Activated T-helper 2 cell treated with anti-CD3 and anti-CD28 coated beads, Interferon-gamma antibody, Interleukin-2, Interleukin-4, amounts not matched to agents 10 μg/mL and 5 μg/mL and 100 μg/mL, durations not matched to agents 14 hours and 24 hours and 36 hours (primary cell): ENCODE measurements around the gene VCAN. TPM values are rescaled to one million over a fixed set of nuclear protein-coding genes. Genes with fewer than 3 reads are reported as not detected.

ENCODE experiments used
- DNase-seq: peaks from one replicate; pipeline ENCODE4 v3.0.0; 2021; ENCODE audit warnings: low spot score
- H3K27ac Mint-ChIP-seq: one replicate; pipeline ENCODE4 v1.8.0; 2021; ENCODE audit warnings: mixed read lengths
- H3K27me3 Mint-ChIP-seq: one replicate; pipeline ENCODE4 v1.8.0; 2021; ENCODE audit warnings: low read depth, mixed read lengths
- H3K36me3 Mint-ChIP-seq: one replicate; pipeline ENCODE4 v1.8.0; 2021; ENCODE audit warnings: low read depth, mixed read lengths
- H3K4me1 Mint-ChIP-seq: one replicate; pipeline ENCODE4 v1.8.0; 2021; ENCODE audit warnings: low read depth, mixed read lengths
- H3K4me3 Mint-ChIP-seq: one replicate; pipeline ENCODE4 v1.8.0; 2021; ENCODE audit warnings: low read depth, mild to moderate bottlenecking, moderate library complexity, mixed read lengths
- H3K9me3 Mint-ChIP-seq: one replicate; pipeline ENCODE4 v1.8.0; 2021; ENCODE audit warnings: mixed read lengths
- intact Hi-C: fragments of 100-400 bp; cut with micrococcal nuclease; formaldehyde crosslinking; loops from one replicate; pipeline ENCODE4 v1.15.1; 2023
- total RNA-seq: library from RNA; stranded (reverse); gene quantifications from 2 replicates; pipeline ENCODE4 v1.2.3, GENCODE V29; 2022

VCAN gene
- total RNA-seq, 1 donor from 2014 or later: not detected

DNA sequence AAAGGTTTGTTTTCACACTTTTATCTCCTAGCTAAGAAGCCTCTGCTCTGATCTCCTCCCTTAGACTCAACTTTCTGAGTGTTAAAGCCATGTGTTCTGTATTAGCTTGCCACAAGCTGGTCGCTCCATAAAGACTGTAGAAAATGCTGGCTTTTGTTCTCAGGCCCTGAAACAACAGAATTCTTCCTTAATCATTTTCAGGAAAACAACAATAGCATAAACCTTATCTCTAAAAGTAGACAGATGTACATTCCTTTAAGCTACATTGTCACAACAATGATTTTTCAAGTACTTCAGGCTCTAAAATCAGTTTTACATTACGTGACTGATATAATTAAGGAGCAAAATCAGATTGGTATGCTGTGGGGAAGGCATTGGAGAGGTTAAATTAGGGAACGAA is 41.9 kb downstream of the VCAN start:
- no peak for DNase-seq
- intact Hi-C loops: no loop called here
- Mint-ChIP-seq H3K27me3 (peaks cover 2% of the 10 kb centered on the region), H3K27ac (no peak overlapping the region), H3K4me1 (no peaks in the 10 kb centered on the region), H3K36me3 (no peaks in the 10 kb centered on the region), H3K4me3 (no peak overlapping the region), H3K9me3 (no peaks in the 10 kb centered on the region)

DNA sequence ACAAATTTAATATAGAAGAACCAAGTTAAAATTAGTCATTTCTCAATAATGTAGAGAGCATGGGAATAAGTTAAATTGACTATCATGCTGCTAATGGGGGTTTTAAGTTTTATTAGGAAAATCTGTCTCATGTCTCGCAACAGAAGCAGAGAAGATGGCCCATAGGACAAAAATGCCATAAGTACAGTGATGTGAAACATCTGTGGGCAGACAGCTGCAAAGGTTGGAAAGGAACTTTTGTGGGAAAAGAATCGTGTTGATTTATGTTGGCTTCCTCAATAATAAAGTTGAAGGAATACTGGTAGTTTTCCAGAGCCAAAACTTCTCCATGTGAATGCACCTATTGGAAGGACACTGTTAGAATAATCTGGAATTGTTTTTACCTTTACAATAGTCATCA is 44.8 kb downstream of the VCAN start:
- intact Hi-C loops: no loop called here
- no peaks in the 10 kb centered on the region for H3K36me3 Mint-ChIP-seq
- no peak overlapping the region for H3K4me3 Mint-ChIP-seq
- no peak for DNase-seq
- peaks cover 2% of the 10 kb centered on the region for H3K27me3 Mint-ChIP-seq
- no peak overlapping the region for H3K27ac Mint-ChIP-seq
- H3K9me3 Mint-ChIP-seq: no peaks in the 10 kb centered on the region
- H3K4me1 Mint-ChIP-seq: no peaks in the 10 kb centered on the region

DNA sequence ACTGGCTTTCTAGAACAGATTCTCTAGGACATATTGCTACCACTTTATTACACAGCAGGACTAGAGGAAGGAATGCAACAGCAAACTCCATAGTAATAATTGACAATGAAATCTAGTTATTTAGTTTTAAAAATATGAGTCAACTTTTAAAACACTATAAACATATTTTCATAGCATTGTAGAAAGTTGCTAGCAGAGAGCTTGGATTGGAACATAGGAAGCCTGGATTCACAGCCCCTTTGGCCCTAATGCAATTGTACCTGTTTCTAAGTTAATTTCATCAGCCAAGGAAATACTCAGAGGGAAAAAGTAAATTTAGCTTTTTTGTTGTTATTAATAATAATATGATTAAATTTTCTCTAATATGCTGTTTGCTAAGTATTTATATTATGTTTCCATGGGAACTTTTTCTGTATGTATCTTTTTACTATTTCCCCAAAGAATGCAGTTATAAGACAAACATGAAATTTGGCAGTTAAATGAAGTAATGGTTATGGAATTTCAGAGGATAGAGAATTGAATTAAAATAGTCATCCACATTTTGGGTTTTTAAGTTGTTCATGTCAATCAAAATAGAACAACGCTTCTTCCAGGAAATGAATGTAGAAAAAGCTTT is 45.6 kb downstream of the VCAN start:
- DNase-seq: no peak
- Mint-ChIP-seq H3K36me3 (no peaks in the 10 kb centered on the region), H3K27me3 (peaks cover 2% of the 10 kb centered on the region), H3K4me1 (no peaks in the 10 kb centered on the region), H3K9me3 (no peaks in the 10 kb centered on the region), H3K27ac (no peak overlapping the region), H3K4me3 (no peak overlapping the region)
- intact Hi-C loops: no loop called here

DNA sequence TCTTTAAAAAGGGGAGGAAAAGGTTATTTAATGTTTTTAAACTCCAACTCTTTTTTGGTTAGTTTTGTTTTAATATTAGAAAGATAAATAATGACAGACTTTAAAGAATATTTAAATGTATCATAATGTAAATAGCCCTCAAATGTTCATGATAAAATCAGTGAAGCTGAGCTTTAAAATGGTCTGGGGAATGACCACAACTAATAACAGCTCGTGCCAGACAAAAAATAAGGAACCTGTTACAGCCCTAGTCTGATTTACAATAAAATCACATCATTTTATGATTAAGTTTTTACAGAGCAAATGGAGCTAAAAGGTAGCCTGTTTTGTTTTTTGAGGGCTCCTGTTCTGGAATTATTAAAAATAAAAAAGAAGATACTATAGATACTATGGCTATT is 46.1 kb downstream of the VCAN start:
- intact Hi-C loops: no loop called here
- no peak for DNase-seq

DNA sequence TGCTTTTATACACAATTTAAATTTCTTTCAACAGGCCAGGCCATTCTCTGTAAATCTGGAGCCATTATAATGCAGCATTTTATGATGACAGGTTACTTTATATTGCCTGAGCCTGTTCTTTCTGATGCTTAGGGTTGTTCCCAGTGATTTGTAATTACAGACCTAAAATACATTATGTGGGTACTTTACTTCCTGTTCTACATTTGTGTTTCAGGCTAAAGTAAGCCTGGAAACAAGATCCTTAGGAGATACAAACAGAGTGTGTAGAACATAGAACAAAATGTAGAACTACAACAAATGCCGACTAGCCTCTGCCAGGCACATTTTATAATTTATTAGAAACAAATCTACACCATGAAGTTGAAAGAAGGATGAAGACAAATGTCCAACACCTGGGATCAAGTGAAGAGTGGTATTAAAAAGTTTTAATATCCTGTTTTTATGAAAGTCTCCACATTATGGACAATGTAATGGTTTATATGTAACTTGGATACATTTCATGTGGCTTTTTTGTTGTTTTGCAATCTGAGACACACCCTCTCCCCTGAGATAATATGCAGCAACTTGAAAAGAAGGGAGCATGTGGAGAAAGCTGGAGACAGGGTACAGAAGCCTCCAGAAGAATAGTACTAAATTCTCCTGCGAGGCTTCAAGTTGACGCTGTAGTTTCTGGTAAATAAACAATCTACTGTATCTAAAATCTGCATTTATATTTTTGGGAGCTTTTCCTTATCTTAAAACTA is 46.9 kb downstream of the VCAN start:
- Mint-ChIP-seq H3K27ac (no peak overlapping the region), H3K27me3 (peaks cover 2% of the 10 kb centered on the region), H3K36me3 (no peaks in the 10 kb centered on the region), H3K4me3 (no peak overlapping the region), H3K9me3 (no peaks in the 10 kb centered on the region), H3K4me1 (no peaks in the 10 kb centered on the region)
- no peak for DNase-seq
- intact Hi-C loops: no loop called here

More for the DNA sequence above, 46.1 kb downstream of the VCAN start:
- no peaks in the 10 kb centered on the region for H3K36me3 Mint-ChIP-seq
- peaks cover 2% of the 10 kb centered on the region for H3K27me3 Mint-ChIP-seq
- no peaks in the 10 kb centered on the region for H3K9me3 Mint-ChIP-seq
- no peaks in the 10 kb centered on the region for H3K4me1 Mint-ChIP-seq
- no peak overlapping the region for H3K27ac Mint-ChIP-seq
- no peak overlapping the region for H3K4me3 Mint-ChIP-seq

DNA sequence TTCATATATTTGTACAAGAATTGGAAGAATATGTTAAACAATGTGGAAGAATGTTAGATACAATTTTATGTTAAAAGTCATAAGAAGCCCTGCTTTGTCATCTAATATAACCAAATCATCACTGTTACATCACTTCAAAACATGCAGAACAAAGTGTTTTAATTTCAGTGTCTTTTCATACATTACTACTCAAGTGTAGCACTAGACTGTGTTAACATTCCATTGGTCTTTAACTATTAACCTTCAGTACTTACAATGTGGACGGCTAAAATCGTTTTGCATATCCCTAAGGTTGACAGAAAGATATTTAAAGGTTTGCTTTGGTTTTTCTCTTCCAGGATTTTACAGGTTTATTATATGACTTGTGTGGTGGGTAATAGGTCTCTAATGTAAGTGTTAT is 50.9 kb downstream of the VCAN start:
- Mint-ChIP-seq H3K27me3 (no peaks in the 10 kb centered on the region), H3K27ac (no peak overlapping the region), H3K9me3 (no peaks in the 10 kb centered on the region), H3K4me3 (no peak overlapping the region), H3K4me1 (no peaks in the 10 kb centered on the region), H3K36me3 (no peaks in the 10 kb centered on the region)
- intact Hi-C loops: no loop called here
- no peak for DNase-seq

DNA sequence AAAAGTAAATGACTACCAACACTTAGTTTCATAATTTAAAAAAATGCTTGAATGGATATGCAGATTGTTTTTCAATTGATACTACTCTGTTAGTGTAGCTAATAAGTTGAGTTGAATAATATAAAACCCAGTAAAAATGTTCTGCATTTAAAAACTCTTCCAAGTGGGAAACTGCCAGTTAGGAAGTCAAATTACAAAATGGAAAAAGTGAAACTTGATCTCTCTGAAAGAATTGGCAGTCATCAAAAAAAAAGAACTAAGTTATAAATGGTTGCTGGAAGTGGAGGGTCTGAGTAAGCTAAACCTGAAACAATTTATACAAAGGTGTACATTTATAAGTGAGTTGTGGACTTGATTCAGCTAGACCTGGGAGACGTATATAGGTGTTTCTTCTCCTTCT is 52.4 kb downstream of the VCAN start:
- intact Hi-C loops: no loop called here
- no peak overlapping the region for H3K4me3 Mint-ChIP-seq
- no peak overlapping the region for H3K27ac Mint-ChIP-seq
- no peaks in the 10 kb centered on the region for H3K9me3 Mint-ChIP-seq
- H3K27me3 Mint-ChIP-seq: no peaks in the 10 kb centered on the region
- DNase-seq: no peak
- no peaks in the 10 kb centered on the region for H3K36me3 Mint-ChIP-seq
- no peaks in the 10 kb centered on the region for H3K4me1 Mint-ChIP-seq

DNA sequence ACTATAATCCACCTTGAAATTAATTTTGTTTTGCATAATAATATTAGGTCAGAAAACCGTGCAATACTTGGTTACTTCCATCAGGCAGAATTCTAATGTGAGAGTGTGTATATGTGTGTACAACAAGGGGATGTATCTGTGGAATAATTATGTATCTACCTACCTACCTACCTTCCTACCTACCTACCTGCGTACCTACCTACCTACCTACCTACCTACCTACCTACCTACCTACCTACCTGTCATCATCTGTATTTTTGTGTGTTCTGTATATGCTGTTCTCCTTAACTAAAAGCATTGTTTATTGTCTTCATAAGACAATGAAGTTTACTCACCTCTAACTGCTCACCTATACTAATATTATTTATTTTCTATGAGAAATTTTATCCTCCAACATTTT is 52.8 kb downstream of the VCAN start:
- intact Hi-C loops: no loop called here
- no peak overlapping the region for H3K27ac Mint-ChIP-seq
- no peak overlapping the region for H3K4me3 Mint-ChIP-seq
- DNase-seq: no peak
- no peaks in the 10 kb centered on the region for H3K4me1 Mint-ChIP-seq
- no peaks in the 10 kb centered on the region for H3K9me3 Mint-ChIP-seq
- no peaks in the 10 kb centered on the region for H3K36me3 Mint-ChIP-seq
- no peaks in the 10 kb centered on the region for H3K27me3 Mint-ChIP-seq

DNA sequence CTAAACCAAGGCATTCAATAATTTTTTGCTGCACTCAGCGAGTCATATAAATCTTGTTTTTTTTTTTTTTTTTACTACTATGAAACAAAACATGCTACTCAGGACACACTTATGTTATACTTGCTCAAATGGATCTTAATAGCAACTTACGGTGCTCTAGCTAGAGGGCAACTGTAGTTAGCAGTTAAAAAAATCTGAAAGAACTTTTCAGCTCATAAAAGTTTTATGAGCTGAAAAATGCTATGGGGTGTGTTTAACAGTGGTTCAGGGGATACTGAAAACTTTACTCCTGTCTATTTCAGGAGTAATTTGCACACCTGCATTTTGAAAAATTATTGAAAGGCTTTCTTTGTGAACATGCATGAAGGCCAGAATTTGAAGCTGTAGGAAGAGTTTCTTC is 53.4 kb downstream of the VCAN start:
- Mint-ChIP-seq H3K27me3 (no peaks in the 10 kb centered on the region), H3K4me1 (no peaks in the 10 kb centered on the region), H3K36me3 (no peaks in the 10 kb centered on the region), H3K9me3 (no peaks in the 10 kb centered on the region), H3K27ac (no peak overlapping the region), H3K4me3 (no peak overlapping the region)
- no peak for DNase-seq
- intact Hi-C loops: no loop called here

DNA sequence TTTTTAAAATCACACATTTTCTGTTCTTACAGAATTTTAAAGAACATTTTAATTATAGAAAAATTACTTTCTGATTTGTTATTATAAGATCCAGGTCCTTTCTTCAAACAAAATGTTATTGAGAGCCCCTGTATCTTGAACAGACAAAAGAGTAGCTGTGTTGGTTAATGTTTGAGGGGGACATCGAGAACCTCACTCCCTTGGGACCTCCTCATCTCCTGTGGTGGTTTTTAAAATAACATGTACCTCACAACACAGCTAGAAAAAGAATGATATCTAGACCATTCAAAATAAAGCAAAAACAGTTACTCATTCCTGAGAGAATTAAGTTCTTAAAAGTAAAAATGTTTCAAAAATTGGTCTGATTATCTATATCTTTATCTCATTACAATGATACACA is 54.7 kb downstream of the VCAN start:
- H3K36me3 Mint-ChIP-seq: no peaks in the 10 kb centered on the region
- H3K4me3 Mint-ChIP-seq: no peak overlapping the region
- no peaks in the 10 kb centered on the region for H3K4me1 Mint-ChIP-seq
- H3K9me3 Mint-ChIP-seq: no peaks in the 10 kb centered on the region
- H3K27me3 Mint-ChIP-seq: no peaks in the 10 kb centered on the region
- DNase-seq: no peak
- intact Hi-C loops: no loop called here
- no peak overlapping the region for H3K27ac Mint-ChIP-seq

DNA sequence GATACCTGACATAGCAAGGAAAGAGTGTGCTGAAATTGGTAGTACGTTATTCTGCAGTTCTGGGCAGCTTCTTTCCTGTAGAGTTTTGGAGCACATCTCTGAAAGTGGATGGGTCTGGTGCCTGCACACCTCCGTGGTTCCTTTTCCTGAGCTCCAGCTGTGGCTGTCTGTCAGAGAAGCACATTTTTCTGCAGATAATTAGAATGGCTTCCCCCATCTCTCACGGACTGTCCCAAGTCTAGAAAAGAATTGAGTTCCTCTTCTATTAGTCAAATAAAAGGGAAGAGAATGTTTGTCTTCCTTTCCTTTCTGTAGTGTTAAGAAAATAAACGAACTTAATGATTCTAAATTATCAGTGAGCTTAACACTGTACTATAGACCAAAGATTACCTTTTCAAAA is 55.7 kb downstream of the VCAN start:
- intact Hi-C loops: no loop called here
- Mint-ChIP-seq H3K27me3 (peaks cover 3% of the 10 kb centered on the region), H3K36me3 (no peaks in the 10 kb centered on the region), H3K9me3 (no peaks in the 10 kb centered on the region), H3K27ac (no peak overlapping the region), H3K4me3 (no peak overlapping the region), H3K4me1 (no peaks in the 10 kb centered on the region)
- DNase-seq: no peak

DNA sequence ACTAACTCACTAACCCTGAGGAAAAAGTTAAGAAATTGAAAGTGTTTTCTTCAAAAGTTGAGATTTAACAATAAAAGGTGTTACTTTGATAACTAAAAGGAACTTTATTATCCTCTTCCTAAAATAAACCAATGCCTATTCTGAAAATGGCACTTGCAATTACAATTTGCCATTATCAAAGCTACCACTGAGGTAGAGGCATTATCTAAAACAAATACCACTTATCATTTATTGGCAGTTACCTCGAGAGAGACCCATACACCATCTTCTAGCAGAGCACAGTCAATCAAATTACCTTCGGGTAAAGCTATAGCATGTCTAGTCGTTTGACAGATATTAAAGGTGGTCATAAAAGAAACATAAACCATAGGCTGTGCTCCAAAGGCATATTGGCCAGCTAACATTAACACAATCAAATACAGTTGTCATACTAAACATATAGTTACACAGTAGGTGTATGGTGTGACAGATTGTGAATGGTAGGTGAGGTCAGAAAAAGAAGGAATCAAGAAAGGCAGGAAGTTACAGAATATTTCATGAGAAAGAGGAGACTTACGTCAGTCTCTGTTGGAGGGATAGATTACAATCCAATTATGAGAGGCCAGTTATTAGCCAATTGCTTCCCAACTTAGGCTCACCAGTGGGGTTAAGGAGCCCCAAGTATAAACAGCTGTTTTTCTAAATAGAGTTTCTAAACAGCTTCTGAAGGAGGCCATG is 56.3 kb downstream of the VCAN start:
- intact Hi-C loops: no loop called here
- no peaks in the 10 kb centered on the region for H3K4me1 Mint-ChIP-seq
- H3K27me3 Mint-ChIP-seq: peaks cover 3% of the 10 kb centered on the region
- no peaks in the 10 kb centered on the region for H3K9me3 Mint-ChIP-seq
- H3K4me3 Mint-ChIP-seq: no peak overlapping the region
- no peak for DNase-seq
- no peaks in the 10 kb centered on the region for H3K36me3 Mint-ChIP-seq
- no peak overlapping the region for H3K27ac Mint-ChIP-seq

DNA sequence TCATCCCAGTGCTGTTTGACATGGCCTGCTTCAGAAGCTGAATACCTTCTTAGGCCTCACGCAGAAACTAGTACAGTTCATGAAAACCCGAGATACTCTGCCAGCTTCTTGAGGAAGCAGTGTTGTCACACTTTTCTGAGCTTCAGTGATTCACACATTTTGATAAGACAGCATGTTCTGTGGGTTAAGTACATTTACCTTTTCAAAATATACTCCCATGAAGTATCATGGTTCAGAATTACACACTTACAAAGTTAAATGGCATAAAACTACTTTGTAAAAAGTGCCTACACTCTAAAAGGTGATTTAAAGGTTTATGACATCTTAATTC is 56.9 kb downstream of the VCAN start:
- Mint-ChIP-seq H3K36me3 (no peaks in the 10 kb centered on the region), H3K27me3 (peaks cover 3% of the 10 kb centered on the region), H3K4me3 (no peak overlapping the region), H3K9me3 (no peaks in the 10 kb centered on the region), H3K4me1 (no peaks in the 10 kb centered on the region), H3K27ac (no peak overlapping the region)
- intact Hi-C loops: no loop called here
- no peak for DNase-seq
